K562 (cell line): Measurements from ENCODE around the gene GAPVD1.

Experiments used
- CTCF ChIP-seq, 3 experiments: IDR thresholded peaks in 2 of 3; conservative IDR thresholded peaks in 1 of 3; 2 replicates each; pipeline ENCODE4 v1.5.1; 2011 to 2012; ENCODE audit warnings: low read length in 3 of 3, mild to moderate bottlenecking in 3 of 3, control low read depth in 2 of 3, improper control_type of control experiment in 1 of 3, inconsistent platforms in 1 of 3, low read depth in 1 of 3, mixed read lengths in 1 of 3, moderate library complexity in 1 of 3; ENCODE audit not compliant: insufficient read depth in 2 of 3
- FOXK2 ChIP-seq, 2 experiments: fragments of 450-650 bp; IDR thresholded peaks in 1 of 2; conservative IDR thresholded peaks in 1 of 2; 2 replicates each; pipeline ENCODE4 v1.6.1; 2016; ENCODE audit warnings: low read depth in 2 of 2, mild to moderate bottlenecking in 1 of 2
- GABPA ChIP-seq: fragments of 200-800 bp; sonication (Bioruptor generic); conservative IDR thresholded peaks from 2 replicates; pipeline ENCODE4 v1.6.1; 2016; ENCODE audit warnings: low read depth, missing genetic modification characterization, missing compliant biosample characterization
- HDAC2 ChIP-seq: fragments of 450-650 bp; IDR thresholded peaks from 2 replicates; pipeline ENCODE4 v1.6.1; 2016; ENCODE audit warnings: mild to moderate bottlenecking
- HEY1 ChIP-seq: fragments of 250-450 bp; sonication (Bioruptor Pico); IDR thresholded peaks from 2 replicates; pipeline ENCODE4 v1.5.0; 2020; ENCODE audit warnings: mild to moderate bottlenecking, moderate library complexity, borderline replicate concordance
- HIVEP1 ChIP-seq: fragments of 250-450 bp; sonication (Bioruptor Pico); IDR thresholded peaks from 2 replicates; pipeline ENCODE4 v1.4.0; 2020; ENCODE audit warnings: mild to moderate bottlenecking
- MTF1 ChIP-seq: fragments of 250-450 bp; sonication (Bioruptor Pico); IDR thresholded peaks from 2 replicates; pipeline ENCODE4 v1.9.0; 2021; ENCODE audit warnings: moderate library complexity, mild to moderate bottlenecking, inconsistent platforms, borderline replicate concordance
- MXI1 ChIP-seq: IDR thresholded peaks from 2 replicates; pipeline ENCODE4 v1.6.1; 2011; ENCODE audit warnings: low read depth, mild to moderate bottlenecking, improper control_type of control experiment, low read length
- OTX1 ChIP-seq: fragments of 450-650 bp; formaldehyde crosslinking; IDR thresholded peaks from 2 replicates; pipeline ENCODE4 v1.4.0; 2022; ENCODE audit warnings: mild to moderate bottlenecking
- SAFB2 ChIP-seq: fragments of 200-400 bp; formaldehyde crosslinking; IDR thresholded peaks from 2 replicates; pipeline ENCODE4 v1.6.1; 2018; ENCODE audit warnings: borderline replicate concordance, low read length, low read depth, moderate library complexity; ENCODE audit not compliant: severe bottlenecking
- SIRT6 ChIP-seq: IDR thresholded peaks from one replicate; pipeline ENCODE4 v1.6.1; 2012; ENCODE audit warnings: low read depth, mild to moderate bottlenecking, control low read depth, inconsistent platforms, low read length, moderate library complexity
- XRCC3 ChIP-seq: fragments of 450-650 bp; IDR thresholded peaks from 2 replicates; pipeline ENCODE4 v1.6.1; 2017; ENCODE audit warnings: mild to moderate bottlenecking, moderate library complexity
- ZNF592 ChIP-seq: fragments of 450-650 bp; IDR thresholded peaks from 2 replicates; pipeline ENCODE4 v1.6.1; 2017; ENCODE audit warnings: antibody characterized with exemption, mild to moderate bottlenecking

- TF ChIP-seq HDAC2: no peak
- TF ChIP-seq GABPA: no peak
- TF ChIP-seq OTX1 (CRISPR knock-in tag): no peak
- TF ChIP-seq SAFB2: no peak
- no peak for TF ChIP-seq HIVEP1
- TF ChIP-seq FOXK2 (conservative IDR thresholded peaks at IDR 0.05 in 1 of 2, IDR thresholded peaks at IDR 0.05 in 1 of 2; ENCODE audit: low read depth in 2 of 2): no peak
- TF ChIP-seq SIRT6: no peak
- no peak for TF ChIP-seq MTF1 (CRISPR knock-in tag)
- TF ChIP-seq CTCF (IDR thresholded peaks at IDR 0.05 in 2 of 3, conservative IDR thresholded peaks at IDR 0.05 in 1 of 3; ENCODE audit: insufficient read depth in 2 of 3, low read depth in 1 of 3, low read length in 3 of 3): no peak
- TF ChIP-seq XRCC3: no peak
- no peak for TF ChIP-seq ZNF592
- TF ChIP-seq HEY1 (CRISPR knock-in tag): no peak
- no peak for TF ChIP-seq MXI1
Measured at GRCh38 chr9:125227761-125228160, 33.9 kb upstream of the GAPVD1 start.
